Measurements from ENCODE around the gene CLCA2.

CLCA2 gene

DNA sequence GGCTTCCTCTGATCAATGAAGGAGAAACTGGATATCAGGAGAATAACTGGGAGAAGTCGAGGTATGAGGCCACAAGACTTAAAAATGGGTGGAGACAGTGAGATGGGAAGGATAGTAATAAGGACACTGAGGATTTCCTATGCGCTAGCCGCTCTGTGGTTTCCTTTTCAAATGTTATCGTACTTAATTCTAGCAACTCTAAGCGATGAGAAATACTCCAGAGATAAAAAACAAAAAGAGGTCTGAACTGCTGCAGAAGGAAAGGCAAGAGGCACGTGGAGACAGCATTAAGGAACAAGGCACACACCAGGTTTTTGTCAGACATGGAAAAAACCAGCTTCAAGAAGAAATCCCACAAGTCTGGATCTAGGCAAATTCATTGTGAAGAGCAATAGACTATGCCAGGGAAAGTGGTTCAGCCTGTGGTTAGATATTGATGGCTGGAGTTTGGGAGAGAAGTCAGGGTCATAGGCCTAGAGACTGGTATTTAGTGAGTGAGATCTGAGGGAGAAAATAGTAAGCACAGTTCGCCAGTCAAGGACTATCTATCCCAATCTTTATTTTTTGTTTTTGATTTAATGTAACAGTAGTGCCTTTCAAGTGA is 5.3 kb downstream of the CLCA2 start:
- no peak for TF ChIP-seq SIN3A (IDR thresholded peaks at IDR 0.05; ENCODE audit: borderline replicate concordance, insufficient read depth, low read length)
- no peak for TF ChIP-seq TAF1 (IDR thresholded peaks at IDR 0.05; ENCODE audit: borderline replicate concordance, insufficient read depth, low read length)
- TF ChIP-seq POLR2AphosphoS5 (IDR thresholded peaks at IDR 0.05; ENCODE audit: low read depth, low read length), result no peak
- TF ChIP-seq FOXP2 (optimal IDR thresholded peaks at IDR 0.05; ENCODE audit: borderline replicate concordance, extremely low read depth, extremely low read length, insufficient read depth), result no peak
- TF ChIP-seq, protein P1, sequence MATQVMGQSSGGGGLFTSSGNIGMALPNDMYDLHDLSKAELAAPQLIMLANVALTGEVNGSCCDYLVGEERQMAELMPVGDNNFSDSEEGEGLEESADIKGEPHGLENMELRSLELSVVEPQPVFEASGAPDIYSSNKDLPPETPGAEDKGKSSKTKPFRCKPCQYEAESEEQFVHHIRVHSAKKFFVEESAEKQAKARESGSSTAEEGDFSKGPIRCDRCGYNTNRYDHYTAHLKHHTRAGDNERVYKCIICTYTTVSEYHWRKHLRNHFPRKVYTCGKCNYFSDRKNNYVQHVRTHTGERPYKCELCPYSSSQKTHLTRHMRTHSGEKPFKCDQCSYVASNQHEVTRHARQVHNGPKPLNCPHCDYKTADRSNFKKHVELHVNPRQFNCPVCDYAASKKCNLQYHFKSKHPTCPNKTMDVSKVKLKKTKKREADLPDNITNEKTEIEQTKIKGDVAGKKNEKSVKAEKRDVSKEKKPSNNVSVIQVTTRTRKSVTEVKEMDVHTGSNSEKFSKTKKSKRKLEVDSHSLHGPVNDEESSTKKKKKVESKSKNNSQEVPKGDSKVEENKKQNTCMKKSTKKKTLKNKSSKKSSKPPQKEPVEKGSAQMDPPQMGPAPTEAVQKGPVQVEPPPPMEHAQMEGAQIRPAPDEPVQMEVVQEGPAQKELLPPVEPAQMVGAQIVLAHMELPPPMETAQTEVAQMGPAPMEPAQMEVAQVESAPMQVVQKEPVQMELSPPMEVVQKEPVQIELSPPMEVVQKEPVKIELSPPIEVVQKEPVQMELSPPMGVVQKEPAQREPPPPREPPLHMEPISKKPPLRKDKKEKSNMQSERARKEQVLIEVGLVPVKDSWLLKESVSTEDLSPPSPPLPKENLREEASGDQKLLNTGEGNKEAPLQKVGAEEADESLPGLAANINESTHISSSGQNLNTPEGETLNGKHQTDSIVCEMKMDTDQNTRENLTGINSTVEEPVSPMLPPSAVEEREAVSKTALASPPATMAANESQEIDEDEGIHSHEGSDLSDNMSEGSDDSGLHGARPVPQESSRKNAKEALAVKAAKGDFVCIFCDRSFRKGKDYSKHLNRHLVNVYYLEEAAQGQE (IDR thresholded peaks at IDR 0.05; ENCODE audit: insufficient read depth in 1 of 2, low read depth in 2 of 2, low read length in 2 of 2), result no peak

DNA sequence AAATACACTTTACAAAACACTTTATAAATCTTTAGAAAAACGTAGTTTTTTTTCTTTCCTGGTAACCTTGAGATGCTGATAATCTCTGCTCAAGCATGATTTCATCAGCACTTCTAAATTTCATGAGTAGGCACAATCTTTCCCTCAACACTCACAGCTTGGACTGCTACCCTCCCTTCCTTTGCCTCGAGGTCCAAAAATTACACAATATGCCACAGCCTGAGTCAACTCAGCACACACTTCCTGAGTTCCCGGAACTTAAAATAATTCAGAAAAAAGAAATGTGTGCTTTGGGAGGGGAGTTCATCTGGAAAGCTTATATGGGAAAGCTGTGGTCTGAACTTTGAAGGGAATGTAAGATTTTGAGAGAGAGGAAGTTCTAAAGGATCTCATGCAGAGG is 5.9 kb downstream of the CLCA2 start:
- TF ChIP-seq, protein P1 (IDR thresholded peaks at IDR 0.05; ENCODE audit: insufficient read depth in 1 of 2, low read depth in 2 of 2, low read length in 2 of 2), result peak in 1 of 2 experiments; percentile 53; a peak in 1 of 4 replicates
- TF ChIP-seq FOXP2 (optimal IDR thresholded peaks at IDR 0.05; ENCODE audit: borderline replicate concordance, extremely low read depth, extremely low read length, insufficient read depth) (no peak), POLR2AphosphoS5 (IDR thresholded peaks at IDR 0.05; ENCODE audit: low read depth, low read length) (no peak), TAF1 (IDR thresholded peaks at IDR 0.05; ENCODE audit: borderline replicate concordance, insufficient read depth, low read length) (no peak), SIN3A (IDR thresholded peaks at IDR 0.05; ENCODE audit: borderline replicate concordance, insufficient read depth, low read length) (0 out of 2 replicates have a peak, but pooled peaks have one; percentile 56)

DNA sequence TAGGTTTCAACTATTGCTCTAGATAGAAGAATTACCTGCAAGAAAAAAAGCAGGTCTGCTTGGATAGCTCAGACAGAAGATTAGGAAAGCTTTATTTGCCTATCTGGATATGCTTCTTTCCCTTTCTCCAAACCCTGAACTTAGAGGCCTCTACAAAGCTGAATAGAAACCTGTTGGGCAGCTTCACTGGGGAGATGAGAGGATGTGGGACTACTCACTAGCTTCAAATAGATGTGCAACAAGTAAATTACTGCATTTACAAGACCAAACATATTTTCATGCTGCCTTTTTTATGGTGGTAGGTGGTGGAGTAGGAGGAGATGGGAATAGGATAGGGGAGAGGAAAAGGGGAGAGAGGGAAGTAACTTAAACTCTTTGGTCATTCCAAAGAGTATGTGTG is 6.4 kb downstream of the CLCA2 start:
- TF ChIP-seq, protein P1 (IDR thresholded peaks at IDR 0.05; ENCODE audit: insufficient read depth in 1 of 2, low read depth in 2 of 2, low read length in 2 of 2), result no peak
- TF ChIP-seq FOXP2 (optimal IDR thresholded peaks at IDR 0.05; ENCODE audit: borderline replicate concordance, extremely low read depth, extremely low read length, insufficient read depth) (no peak), TAF1 (IDR thresholded peaks at IDR 0.05; ENCODE audit: borderline replicate concordance, insufficient read depth, low read length) (no peak), SIN3A (IDR thresholded peaks at IDR 0.05; ENCODE audit: borderline replicate concordance, insufficient read depth, low read length) (no peak), POLR2AphosphoS5 (IDR thresholded peaks at IDR 0.05; ENCODE audit: low read depth, low read length) (no peak)

DNA sequence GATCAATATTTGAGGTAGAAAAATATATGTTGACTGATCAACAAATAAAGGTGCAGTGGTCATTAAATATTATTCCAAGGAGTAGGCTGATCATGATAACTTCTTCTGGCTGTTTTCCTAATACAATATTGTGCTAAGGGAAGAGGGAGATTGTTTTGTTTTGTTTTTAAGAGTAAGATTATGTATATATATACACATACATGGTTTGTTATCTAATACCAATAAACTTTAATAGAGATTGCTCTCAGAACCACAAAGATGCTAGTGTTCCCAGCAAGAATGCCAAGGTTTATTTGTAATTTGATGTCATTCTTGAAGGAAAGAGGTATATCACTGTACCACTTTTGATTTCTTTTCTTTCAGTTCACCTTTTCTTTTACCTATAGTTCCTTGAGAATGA is 10.1 kb downstream of the CLCA2 start:
- TF ChIP-seq FOXP2 (optimal IDR thresholded peaks at IDR 0.05; ENCODE audit: borderline replicate concordance, extremely low read depth, extremely low read length, insufficient read depth), result no peak
- TF ChIP-seq SIN3A (IDR thresholded peaks at IDR 0.05; ENCODE audit: borderline replicate concordance, insufficient read depth, low read length), result no peak
- TF ChIP-seq POLR2AphosphoS5 (IDR thresholded peaks at IDR 0.05; ENCODE audit: low read depth, low read length), result no peak
- TF ChIP-seq, protein P1 (IDR thresholded peaks at IDR 0.05; ENCODE audit: insufficient read depth in 1 of 2, low read depth in 2 of 2, low read length in 2 of 2), result no peak

All from PFSK-1 (cell line).